Breast epithelium (tissue), 3 donors: ENCODE data around the gene ZNF699.

Experiments
- CTCF ChIP-seq, 3 donors: fragments of 450-650 bp; IDR thresholded peaks; one replicate each; pipeline ENCODE4 v1.5.1; 2016 to 2017; ENCODE audit warnings: antibody characterized with exemption in 3 of 3, mild to moderate bottlenecking in 3 of 3, moderate library complexity in 3 of 3
- POLR2A ChIP-seq: fragments of 450-650 bp; IDR thresholded peaks from one replicate; pipeline ENCODE4 v1.6.1; 2016; ENCODE audit warnings: antibody characterized with exemption, mild to moderate bottlenecking, moderate library complexity

GRCh38 chr19:9308091-9308770 is 1.4 kb downstream of the ZNF699 start:
- no peak for TF ChIP-seq POLR2A
- TF ChIP-seq CTCF (IDR thresholded peaks at IDR 0.05) = no peak
